GM19193 (cell line): ENCODE data around the gene PSEN2.
A peak's percentile ranks its signal among the peaks of the same experiment; 100 is the strongest.

Experiments used
- POLR2A ChIP-seq: IDR thresholded peaks from 4 replicates; pipeline ENCODE4 v1.6.1; 2011; ENCODE audit not compliant: insufficient read depth, insufficient read length; ENCODE audit errors: extremely low read depth

The PSEN2 gene

GRCh38 chr1:226870401-226871279 is at the start of gene PSEN2:
PSEN2 (plus strand) TSS chr1:226870616; CDS start chr1:226881908, 11,292 bp downstream.
- TF ChIP-seq POLR2A: peak; percentile 49

- TF ChIP-seq POLR2A: no peak
Observed at GRCh38 chr1:226820941-226821718, 49.3 kb upstream of the PSEN2 start.

GRCh38 chr1:226821719-226822085 is 48.7 kb upstream of the PSEN2 start:
- no peak for TF ChIP-seq POLR2A

GRCh38 chr1:226823643-226824042 is 46.8 kb upstream of the PSEN2 start:
- no peak for TF ChIP-seq POLR2A

GRCh38 chr1:226825037-226825745 is 45.2 kb upstream of the PSEN2 start:
- no peak for TF ChIP-seq POLR2A

- no peak for TF ChIP-seq POLR2A
Observed at GRCh38 chr1:226825746-226826100, 44.7 kb upstream of the PSEN2 start.

GRCh38 chr1:226826479-226827261 is 43.7 kb upstream of the PSEN2 start:
- TF ChIP-seq POLR2A: no peak

GRCh38 chr1:226827458-226827857 is 43.0 kb upstream of the PSEN2 start:
- TF ChIP-seq POLR2A: no peak

GRCh38 chr1:226827968-226828513 is 42.4 kb upstream of the PSEN2 start:
- no peak for TF ChIP-seq POLR2A

GRCh38 chr1:226829105-226829504 is 41.3 kb upstream of the PSEN2 start:
- no peak for TF ChIP-seq POLR2A

- no peak for TF ChIP-seq POLR2A
Observed at GRCh38 chr1:226831953-226832352, 38.5 kb upstream of the PSEN2 start.

- no peak for TF ChIP-seq POLR2A
Observed at GRCh38 chr1:226832613-226833012, 37.8 kb upstream of the PSEN2 start.

- TF ChIP-seq POLR2A: no peak
Observed at GRCh38 chr1:226838456-226838855, 32.0 kb upstream of the PSEN2 start.

- TF ChIP-seq POLR2A: no peak
Observed at GRCh38 chr1:226845624-226846023, 24.8 kb upstream of the PSEN2 start.
